Prostate gland (tissue), 2 donors: ENCODE measurements around the gene RNF167. TPM values are rescaled to one million over a fixed set of nuclear protein-coding genes. Genes with fewer than 3 reads are reported as not detected.

Experiments
- DNase-seq: peaks from one replicate; pipeline ENCODE4 v3.0.0-alpha.2; 2019; ENCODE audit warnings: low spot score
- H3K27ac ChIP-seq, 2 donors: fragments of 200-600 bp; sonication (generic); 2 replicates each; pipeline ENCODE4 v1.5.1; 2017 to 2019
- H3K27me3 ChIP-seq: fragments of 200-600 bp; sonication (generic); replicated peaks from 2 replicates; pipeline ENCODE4 v1.5.1; 2019; ENCODE audit not compliant: insufficient read depth
- H3K36me3 ChIP-seq, 2 donors: fragments of 200-600 bp; sonication (generic); 1 replicate in 1 of 2; 2 replicates in 1 of 2; pipeline versions ENCODE4 v1.5.1 to v1.8.1; 2017 to 2019
- H3K4me1 ChIP-seq: fragments of 200-600 bp; sonication (generic); replicated peaks from 2 replicates; pipeline ENCODE4 v1.5.1; 2019
- H3K4me3 ChIP-seq, 2 donors: fragments of 200-600 bp; sonication (generic); 2 replicates each; pipeline ENCODE4 v1.5.1; 2017 to 2019
- H3K9me3 ChIP-seq: fragments of 200-600 bp; sonication (generic); 2 replicates; pipeline ENCODE4 v1.5.1; 2017
- POLR2A ChIP-seq: fragments of 450-650 bp; IDR thresholded peaks from one replicate; pipeline ENCODE4 v1.6.1; 2016; ENCODE audit warnings: antibody characterized with exemption, mild to moderate bottlenecking
- POLR2AphosphoS5 ChIP-seq: sonication (generic); formaldehyde crosslinking; IDR thresholded peaks from one replicate; pipeline ENCODE4 v1.6.1; 2017; ENCODE audit warnings: antibody characterized with exemption
- WGBS: methylation state at CpG from one replicate; pipeline ENCODE4 v1.1.5; 2018; 5-methylcytosine and 5-hydroxymethylcytosine counted together
- intact Hi-C: fragments of 100-400 bp; cut with DNase I; formaldehyde crosslinking; loops from one replicate; pipeline ENCODE4 v1.14.2; 2022
- total RNA-seq, 2 donors: library from RNA; depleted of rRNA; stranded (reverse); fragments of >200 nt; gene quantifications; one replicate each; pipeline ENCODE4 v1.1.0, GENCODE V29; 2016
- TF ChIP-seq, protein P1 (sequence below), 4 experiments: fragments of 200-600 bp in 2 of 4; fragments of 450-650 bp in 2 of 4; sonication (generic) in 2 of 4; IDR thresholded peaks; 1 replicate in 3 of 4; 2 replicates in 1 of 4; pipeline ENCODE4 v1.5.1; 2016 to 2019; ENCODE audit warnings: antibody characterized with exemption in 4 of 4, mild to moderate bottlenecking in 2 of 4, moderate library complexity in 2 of 4

RNF167 gene
- total RNA-seq, 2 donors from 2014 or later: 78.7 to 138 TPM

DNA sequence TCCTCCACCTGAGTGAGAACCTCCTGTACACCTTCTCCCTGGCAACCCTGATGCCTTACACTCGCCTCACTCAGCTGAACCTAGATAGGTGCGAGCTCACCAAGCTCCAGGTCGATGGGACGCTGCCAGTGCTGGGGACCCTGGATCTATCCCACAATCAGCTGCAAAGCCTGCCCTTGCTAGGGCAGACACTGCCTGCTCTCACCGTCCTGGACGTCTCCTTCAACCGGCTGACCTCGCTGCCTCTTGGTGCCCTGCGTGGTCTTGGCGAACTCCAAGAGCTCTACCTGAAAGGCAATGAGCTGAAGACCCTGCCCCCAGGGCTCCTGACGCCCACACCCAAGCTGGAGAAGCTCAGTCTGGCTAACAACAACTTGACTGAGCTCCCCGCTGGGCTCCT, 7.3 kb upstream of the RNF167 start:
- peaks cover 5% of the 10 kb centered on the region for H3K4me1 ChIP-seq
- H3K27me3 ChIP-seq: no peaks in the 10 kb centered on the region
- 91% methylated on average over 12 of the region's 12 CpGs for WGBS
- peaks cover 0 to 5% of the 10 kb centered on the region in 2 donors for H3K36me3 ChIP-seq
- DNase-seq: no peak
- TF ChIP-seq, protein P1, sequence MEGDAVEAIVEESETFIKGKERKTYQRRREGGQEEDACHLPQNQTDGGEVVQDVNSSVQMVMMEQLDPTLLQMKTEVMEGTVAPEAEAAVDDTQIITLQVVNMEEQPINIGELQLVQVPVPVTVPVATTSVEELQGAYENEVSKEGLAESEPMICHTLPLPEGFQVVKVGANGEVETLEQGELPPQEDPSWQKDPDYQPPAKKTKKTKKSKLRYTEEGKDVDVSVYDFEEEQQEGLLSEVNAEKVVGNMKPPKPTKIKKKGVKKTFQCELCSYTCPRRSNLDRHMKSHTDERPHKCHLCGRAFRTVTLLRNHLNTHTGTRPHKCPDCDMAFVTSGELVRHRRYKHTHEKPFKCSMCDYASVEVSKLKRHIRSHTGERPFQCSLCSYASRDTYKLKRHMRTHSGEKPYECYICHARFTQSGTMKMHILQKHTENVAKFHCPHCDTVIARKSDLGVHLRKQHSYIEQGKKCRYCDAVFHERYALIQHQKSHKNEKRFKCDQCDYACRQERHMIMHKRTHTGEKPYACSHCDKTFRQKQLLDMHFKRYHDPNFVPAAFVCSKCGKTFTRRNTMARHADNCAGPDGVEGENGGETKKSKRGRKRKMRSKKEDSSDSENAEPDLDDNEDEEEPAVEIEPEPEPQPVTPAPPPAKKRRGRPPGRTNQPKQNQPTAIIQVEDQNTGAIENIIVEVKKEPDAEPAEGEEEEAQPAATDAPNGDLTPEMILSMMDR (IDR thresholded peaks at IDR 0.05): no peak
- no peak for TF ChIP-seq POLR2AphosphoS5
- TF ChIP-seq POLR2A: no peak
- no peak overlapping the region for H3K27ac ChIP-seq
- H3K9me3 ChIP-seq: no peaks in the 10 kb centered on the region
- H3K4me3 ChIP-seq: no peak overlapping the region
- intact Hi-C loops: no loop called here

DNA sequence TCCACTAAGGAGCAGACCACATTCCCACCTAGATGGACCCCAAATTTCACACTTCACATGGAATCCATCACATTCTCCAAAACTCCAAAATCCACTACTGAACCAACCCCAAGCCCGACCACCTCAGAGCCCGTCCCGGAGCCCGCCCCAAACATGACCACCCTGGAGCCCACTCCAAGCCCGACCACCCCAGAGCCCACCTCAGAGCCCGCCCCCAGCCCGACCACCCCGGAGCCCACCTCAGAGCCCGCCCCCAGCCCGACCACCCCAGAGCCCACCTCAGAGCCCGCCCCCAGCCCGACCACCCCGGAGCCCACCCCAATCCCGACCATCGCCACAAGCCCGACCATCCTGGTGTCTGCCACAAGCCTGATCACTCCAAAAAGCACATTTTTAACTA, 6.4 kb upstream of the RNF167 start:
- TF ChIP-seq POLR2AphosphoS5 (no peak), POLR2A (no peak)
- TF ChIP-seq, protein P1 (IDR thresholded peaks at IDR 0.05): no peak
- no peak for DNase-seq
- no peak overlapping the region for H3K4me3 ChIP-seq
- peaks cover 6% of the 10 kb centered on the region for H3K4me1 ChIP-seq
- WGBS: 79% methylated on average over 14 of the region's 16 CpGs
- H3K36me3 ChIP-seq: peaks cover 0 to 5% of the 10 kb centered on the region in 2 donors
- intact Hi-C loops: no loop called here
- no peaks in the 10 kb centered on the region for H3K27me3 ChIP-seq
- no peaks in the 10 kb centered on the region for H3K9me3 ChIP-seq
- H3K27ac ChIP-seq: no peak overlapping the region

DNA sequence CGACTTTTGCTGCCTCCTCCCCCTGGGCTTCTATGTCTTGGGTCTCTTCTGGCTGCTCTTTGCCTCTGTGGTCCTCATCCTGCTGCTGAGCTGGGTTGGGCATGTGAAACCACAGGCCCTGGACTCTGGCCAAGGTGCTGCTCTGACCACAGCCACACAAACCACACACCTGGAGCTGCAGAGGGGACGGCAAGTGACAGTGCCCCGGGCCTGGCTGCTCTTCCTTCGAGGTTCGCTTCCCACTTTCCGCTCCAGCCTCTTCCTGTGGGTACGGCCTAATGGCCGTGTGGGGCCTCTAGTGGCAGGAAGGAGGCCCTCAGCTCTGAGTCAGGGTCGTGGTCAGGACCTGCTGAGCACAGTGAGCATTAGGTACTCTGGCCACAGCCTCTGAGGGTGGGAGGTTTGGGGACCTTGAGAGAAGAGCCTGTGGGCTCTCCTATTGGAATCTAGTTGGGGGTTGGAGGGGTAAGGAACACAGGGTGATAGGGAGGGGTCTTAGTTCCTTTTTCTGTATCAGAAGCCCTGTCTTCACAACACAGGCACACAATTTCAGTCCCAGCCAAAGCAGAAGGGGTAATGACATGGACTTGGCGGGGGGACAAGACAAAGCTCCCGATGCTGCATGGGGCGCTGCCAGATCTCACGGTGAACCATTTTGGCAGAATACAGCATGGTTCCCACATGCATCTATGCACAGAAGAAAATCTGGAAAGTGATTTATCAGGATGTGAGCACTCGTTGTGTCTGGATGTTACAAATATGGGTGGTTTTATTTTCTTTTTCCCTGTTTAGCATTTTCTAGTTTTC, 5.7 kb upstream of the RNF167 start:
- no peak for DNase-seq
- intact Hi-C loops: no loop called here
- H3K4me3 ChIP-seq: no peak overlapping the region
- 23% methylated on average over 14 of the region's 14 CpGs for WGBS
- peaks cover 0 to 5% of the 10 kb centered on the region in 2 donors for H3K36me3 ChIP-seq
- no peak for TF ChIP-seq POLR2AphosphoS5
- TF ChIP-seq, protein P1 (IDR thresholded peaks at IDR 0.05): peak in 1 of 4 experiments; percentile 34
- no peaks in the 10 kb centered on the region for H3K27me3 ChIP-seq
- no peak overlapping the region for H3K27ac ChIP-seq
- peaks cover 11% of the 10 kb centered on the region for H3K4me1 ChIP-seq
- H3K9me3 ChIP-seq: no peaks in the 10 kb centered on the region

DNA sequence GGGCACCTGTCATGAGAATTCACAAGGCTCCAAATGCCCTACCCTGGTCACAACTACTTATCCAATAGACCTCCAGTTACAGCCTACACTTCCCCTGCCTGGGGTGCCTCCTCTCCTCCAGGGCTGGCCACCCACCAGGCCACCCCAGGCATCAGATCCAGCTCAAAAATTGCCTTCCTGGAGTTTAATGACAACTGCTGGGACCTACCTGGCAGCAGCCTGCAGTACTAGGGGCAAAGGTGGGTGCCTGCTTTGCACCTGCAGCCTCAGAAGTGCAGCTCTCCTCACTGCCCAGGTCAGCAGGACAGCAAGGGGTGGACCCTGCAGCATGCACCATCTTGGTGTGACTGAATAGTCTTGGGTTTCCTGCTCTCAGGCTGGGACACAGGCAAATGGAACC, 4.4 kb upstream of the RNF167 start:
- no peak overlapping the region for H3K4me3 ChIP-seq
- no peaks in the 10 kb centered on the region for H3K27me3 ChIP-seq
- no peak for DNase-seq
- TF ChIP-seq, protein P1 (IDR thresholded peaks at IDR 0.05): no peak
- TF ChIP-seq POLR2A (no peak), POLR2AphosphoS5 (no peak)
- H3K36me3 ChIP-seq: peaks cover 0 to 5% of the 10 kb centered on the region in 2 donors
- intact Hi-C loops: no loop called here
- no peaks in the 10 kb centered on the region for H3K9me3 ChIP-seq
- no peak overlapping the region for H3K27ac ChIP-seq
- peaks cover 11% of the 10 kb centered on the region for H3K4me1 ChIP-seq

DNA sequence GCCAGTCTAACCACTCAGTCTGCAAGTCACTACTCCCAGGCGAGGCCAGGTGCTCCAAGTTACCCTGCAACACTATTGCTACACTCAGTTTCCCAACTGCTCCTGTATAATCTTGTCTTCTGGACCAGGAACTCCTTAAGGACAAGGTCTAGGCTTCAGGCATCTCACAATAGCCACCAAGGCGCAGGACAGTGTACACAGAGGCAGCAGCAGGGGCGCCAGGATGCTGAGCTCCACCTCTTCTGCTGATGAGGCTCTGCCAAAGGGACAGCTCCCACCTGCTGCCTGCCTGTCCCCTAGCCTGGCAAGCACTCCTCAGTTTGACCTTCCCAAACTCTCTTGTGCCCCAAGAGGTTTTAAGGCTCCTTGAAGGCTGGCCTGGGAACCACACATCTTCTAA, 3.6 kb upstream of the RNF167 start:
- intact Hi-C loops: no loop called here
- H3K4me1 ChIP-seq: peaks cover 15% of the 10 kb centered on the region
- peaks cover 0 to 5% of the 10 kb centered on the region in 2 donors for H3K36me3 ChIP-seq
- no peaks in the 10 kb centered on the region for H3K27me3 ChIP-seq
- no peaks in the 10 kb centered on the region for H3K9me3 ChIP-seq
- WGBS: 88% methylated on average over 3 of the region's 3 CpGs
- no peak for DNase-seq
- no peak overlapping the region for H3K4me3 ChIP-seq
- TF ChIP-seq POLR2AphosphoS5: no peak
- TF ChIP-seq, protein P1 (IDR thresholded peaks at IDR 0.05): no peak
- TF ChIP-seq POLR2A: no peak
- H3K27ac ChIP-seq: no peak overlapping the region
